SK-N-SH (cell line): ENCODE results near the gene NPC2.

Experiments
- RCOR1 ChIP-seq: fragments of 150-350 bp; IDR thresholded peaks from 2 replicates; pipeline ENCODE4 v1.6.1; 2017; ENCODE audit warnings: antibody characterized with exemption, low read length
- RFX5 ChIP-seq: IDR thresholded peaks from 2 replicates; pipeline ENCODE4 v1.6.1; 2012; ENCODE audit warnings: mild to moderate bottlenecking, improper control_type of control experiment, low read length
- TF ChIP-seq, protein P1 (sequence below): IDR thresholded peaks from 2 replicates; pipeline ENCODE4 v1.4.0; 2012; ENCODE audit warnings: low read depth
- TF ChIP-seq, protein P2 (sequence below): fragments of 200-600 bp; sonication (generic); IDR thresholded peaks from 2 replicates; pipeline ENCODE4 v1.6.1; 2017; ENCODE audit warnings: antibody characterized with exemption, mild to moderate bottlenecking, moderate library complexity

DNA sequence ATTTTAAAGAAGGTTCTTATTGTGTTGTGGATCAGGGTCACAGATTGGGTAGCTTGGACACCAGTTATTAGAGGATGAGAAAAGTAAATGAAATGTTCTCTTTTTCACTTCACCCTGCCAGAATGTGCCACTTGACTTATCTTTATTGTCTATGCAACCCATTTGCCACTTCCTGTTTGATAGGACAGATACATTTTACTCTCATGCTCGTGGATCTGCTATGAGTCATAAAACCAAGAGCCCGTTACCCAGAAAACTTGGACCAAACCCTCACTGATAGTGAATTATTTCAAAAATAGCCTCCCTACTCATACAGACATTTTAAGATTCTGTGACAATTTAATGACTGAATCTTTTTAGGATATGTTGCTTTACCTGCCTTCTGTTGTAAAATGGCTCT is 2.3 kb upstream of the NPC2 start:
- TF ChIP-seq RCOR1 (no peak), RFX5 (no peak)
- TF ChIP-seq, protein P1, sequence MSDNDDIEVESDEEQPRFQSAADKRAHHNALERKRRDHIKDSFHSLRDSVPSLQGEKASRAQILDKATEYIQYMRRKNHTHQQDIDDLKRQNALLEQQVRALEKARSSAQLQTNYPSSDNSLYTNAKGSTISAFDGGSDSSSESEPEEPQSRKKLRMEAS, result no peak
- TF ChIP-seq, protein P2, sequence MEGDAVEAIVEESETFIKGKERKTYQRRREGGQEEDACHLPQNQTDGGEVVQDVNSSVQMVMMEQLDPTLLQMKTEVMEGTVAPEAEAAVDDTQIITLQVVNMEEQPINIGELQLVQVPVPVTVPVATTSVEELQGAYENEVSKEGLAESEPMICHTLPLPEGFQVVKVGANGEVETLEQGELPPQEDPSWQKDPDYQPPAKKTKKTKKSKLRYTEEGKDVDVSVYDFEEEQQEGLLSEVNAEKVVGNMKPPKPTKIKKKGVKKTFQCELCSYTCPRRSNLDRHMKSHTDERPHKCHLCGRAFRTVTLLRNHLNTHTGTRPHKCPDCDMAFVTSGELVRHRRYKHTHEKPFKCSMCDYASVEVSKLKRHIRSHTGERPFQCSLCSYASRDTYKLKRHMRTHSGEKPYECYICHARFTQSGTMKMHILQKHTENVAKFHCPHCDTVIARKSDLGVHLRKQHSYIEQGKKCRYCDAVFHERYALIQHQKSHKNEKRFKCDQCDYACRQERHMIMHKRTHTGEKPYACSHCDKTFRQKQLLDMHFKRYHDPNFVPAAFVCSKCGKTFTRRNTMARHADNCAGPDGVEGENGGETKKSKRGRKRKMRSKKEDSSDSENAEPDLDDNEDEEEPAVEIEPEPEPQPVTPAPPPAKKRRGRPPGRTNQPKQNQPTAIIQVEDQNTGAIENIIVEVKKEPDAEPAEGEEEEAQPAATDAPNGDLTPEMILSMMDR, result no peak
